Activated CD4-positive, alpha-beta T cell treated with anti-CD3 and anti-CD28 coated beads for 4 hours (primary cell): Measurements from ENCODE around the gene FABP2.
A peak's percentile ranks its signal among the peaks of the same experiment; 100 is the strongest.
"Not testable (repeated sequence)": the region's sequence is repeated elsewhere in the genome, so short reads cannot be mapped to it uniquely, and the experiment has no call there.

Source experiments
- DNase-seq, 2 donors: peaks; one replicate each; pipeline ENCODE4 v3.0.0-alpha.2; 2020

FABP2 gene

DNA sequence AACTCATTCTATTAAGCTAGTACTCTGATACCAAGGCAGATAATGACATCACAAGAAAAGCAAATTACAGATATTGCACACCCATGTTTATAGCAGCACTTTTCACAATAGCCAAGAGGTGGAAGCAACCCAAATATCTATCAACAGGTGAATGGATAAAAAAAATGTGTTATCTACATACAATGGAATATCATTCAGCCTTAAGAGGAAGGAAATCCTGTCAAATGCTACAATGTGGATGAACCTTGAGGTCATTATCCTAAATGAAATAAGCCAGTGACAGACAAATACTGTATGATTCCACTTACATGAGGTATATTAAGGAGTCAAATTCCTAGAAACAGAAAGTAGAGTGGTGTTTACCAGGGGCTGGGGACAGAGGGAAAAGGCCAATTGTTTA, 14.3 kb downstream of the FABP2 start:
- DNase-seq, result no peak

DNA sequence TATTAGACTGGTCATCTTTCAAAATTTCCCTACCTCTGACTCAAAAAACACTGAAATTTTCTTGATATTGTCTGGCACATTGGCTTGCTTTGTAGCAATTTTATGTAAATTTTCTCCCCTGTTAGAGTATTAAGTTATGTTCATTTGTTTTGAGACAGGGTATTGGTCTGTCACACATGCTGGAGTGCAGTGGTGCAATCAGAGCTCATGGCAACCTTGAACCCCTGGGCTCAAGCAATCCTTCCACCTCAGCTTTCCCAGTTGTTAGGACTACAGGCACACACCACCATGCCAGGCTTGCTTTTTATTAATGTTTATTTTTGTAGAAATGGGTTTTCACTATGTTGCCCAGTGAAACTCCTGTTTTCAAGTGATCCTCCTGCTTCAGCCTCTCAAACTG, 17.5 kb downstream of the FABP2 start:
- no peak for DNase-seq

DNA sequence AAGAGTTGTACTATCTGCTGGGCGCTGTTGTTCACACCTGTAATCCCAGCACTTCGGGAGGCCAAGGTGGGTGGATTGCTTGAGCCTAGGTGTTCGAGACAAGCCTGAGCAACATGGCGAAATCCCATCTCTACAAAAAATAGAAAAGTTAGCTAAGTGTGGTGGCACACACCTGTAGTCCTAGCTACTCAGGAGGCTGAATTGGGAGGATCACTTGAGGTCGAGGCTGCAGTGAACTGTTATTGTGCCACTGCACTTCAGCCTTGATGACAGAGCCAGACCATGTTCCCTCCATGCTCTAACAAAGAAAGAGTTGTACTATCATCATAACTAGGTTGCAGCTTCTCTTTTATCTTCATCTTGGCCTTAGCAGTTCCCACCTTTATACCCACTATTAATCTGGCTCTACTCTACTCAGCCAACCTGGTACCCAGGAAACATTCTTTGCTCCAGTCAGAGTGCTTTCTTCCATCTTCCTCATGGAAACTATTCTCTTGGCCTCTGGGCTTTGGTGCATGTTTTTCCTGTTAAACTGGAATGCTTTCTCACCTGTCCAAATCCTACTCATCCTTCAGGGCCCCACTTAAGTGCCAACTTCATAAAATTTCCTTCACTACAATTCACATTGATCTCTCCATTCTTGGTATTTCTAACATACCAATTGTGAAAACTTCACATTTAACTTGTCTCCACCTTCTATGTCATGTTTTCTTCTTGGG, 18.2 kb downstream of the FABP2 start:
- no peak for DNase-seq

DNA sequence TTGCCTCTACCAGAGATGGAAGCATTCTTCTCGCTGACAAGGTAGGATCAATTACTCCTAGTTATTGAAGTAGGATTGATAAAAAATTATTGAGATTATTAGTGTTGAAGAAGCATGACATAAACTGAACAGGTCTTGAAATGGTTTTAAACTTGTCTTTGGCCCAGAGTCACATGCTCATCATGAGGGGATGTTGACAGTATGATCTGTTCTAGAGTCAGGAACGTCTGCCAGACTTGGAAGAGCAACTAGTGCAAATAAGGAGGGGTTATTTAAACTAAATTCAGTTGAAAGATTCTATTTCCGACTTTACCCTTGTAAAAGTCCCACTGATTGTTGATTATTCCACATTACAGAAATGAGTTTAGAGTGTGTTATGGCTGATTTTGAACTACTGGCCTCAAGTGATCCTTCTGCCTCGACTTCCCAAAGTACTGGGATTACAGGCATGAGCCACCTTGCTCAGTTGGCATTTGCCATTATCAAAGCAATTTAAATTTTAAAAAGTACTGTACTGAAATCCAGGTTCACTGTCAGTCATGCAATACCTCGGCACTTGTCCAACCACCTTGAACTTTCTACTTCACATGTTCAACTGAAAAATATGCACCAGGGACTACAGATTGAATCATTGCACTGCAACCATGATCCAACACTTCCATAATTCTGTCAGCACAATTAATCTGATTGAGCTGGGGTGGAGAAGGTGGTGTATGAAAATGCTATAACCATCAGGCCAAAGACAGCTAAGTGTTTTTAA, 19.7 kb downstream of the FABP2 start:
- DNase-seq, result no peak

DNA sequence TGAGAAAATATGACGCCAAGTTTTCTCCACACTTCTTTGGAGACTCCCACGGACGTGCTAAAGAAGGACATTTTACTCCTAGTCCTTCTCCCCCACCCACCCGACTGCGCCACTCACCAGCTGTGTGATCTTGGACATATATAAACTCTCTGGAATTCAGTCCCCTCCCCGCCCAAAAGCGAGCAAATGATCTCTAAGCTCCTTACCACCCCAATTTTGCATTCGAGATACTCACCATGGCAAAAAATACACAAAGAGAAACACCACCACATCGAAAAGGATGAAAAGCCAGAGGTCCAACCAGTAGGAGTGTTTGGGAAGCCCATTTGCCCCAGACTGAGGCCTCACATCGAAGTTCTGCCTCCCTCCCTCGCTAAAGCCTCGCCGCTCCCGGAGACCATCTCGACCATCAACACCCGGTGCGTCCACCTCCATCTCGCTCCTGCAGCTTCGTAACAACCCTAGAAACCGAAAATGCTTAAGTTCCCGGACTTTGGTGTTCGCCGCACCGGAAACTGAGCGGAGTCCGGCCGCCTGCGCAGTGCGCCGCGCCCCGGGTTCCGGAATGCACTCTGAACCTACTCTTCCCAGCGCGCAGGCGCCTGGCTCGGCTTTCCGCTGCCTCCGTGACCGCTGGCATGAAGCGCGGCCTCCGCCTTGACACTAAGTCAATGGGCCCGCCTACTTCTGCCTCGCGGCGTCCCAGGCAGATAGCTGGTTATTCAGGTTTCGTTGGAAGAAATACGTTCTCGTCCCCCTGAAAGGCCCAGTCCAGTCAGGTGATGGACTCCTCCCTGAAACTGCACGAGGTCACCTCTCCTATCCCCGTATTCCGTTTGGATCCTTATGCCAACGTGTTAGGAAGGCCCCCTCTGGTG, 21.6 kb downstream of the FABP2 start:
- peak; percentile 89 for DNase-seq

DNA sequence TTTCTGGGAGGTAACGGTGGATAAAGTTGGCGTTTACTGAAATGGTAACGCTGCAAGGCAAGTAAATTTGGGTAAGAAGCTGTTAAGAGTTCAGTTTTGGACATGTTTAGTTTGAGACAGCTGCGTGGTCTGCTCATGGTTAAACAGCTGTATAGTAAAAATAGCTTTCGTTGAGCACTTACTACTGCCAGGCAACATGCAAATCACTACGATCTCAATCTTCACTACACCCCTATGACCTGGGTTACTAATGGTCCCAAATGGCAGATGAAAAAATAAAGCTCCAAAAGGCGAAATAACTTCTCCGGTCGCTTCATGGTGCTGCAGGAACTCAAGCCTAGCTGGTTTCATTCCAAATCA, 22.2 kb downstream of the FABP2 start:
- DNase-seq, result no peak

DNA sequence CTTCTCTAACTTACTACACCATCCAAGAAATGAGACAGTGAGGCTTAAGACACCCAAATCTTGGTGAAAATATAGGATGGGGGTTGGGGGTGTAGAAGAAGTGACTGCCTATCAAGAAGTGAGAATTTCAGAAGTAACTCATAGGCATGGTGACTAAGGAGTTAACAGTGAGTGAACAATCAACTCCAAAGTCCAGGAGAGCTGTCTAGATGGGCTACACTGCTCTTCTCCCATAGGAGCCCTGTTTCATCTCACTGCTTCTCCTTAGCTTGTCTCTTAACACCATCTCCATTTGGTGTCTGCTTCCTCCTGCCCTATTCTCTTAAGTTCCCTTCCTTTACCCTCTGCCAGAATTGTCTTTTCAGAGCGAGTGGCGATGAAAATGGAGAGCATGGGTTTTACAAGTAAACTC, 22.7 kb downstream of the FABP2 start:
- DNase-seq, result no peak

DNA sequence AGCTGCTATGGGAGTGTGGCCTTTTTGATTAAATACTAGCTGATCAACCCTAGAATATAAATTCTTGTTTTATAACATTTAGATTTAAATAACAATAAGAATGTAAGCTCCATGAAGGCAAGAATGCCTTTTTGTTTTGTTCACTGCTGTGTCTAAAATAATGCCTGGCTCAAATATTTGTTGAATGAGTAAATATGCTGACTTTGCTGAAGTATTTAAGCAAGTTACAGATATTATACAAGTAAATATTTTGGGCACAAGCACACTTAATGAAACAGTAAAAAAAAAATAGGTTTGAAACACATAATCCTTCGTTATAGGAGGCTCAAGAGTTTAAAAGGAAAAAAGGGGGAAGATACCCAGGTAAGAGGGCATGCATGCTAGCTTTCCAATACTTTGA, 24.1 kb downstream of the FABP2 start:
- DNase-seq, result no peak

DNA sequence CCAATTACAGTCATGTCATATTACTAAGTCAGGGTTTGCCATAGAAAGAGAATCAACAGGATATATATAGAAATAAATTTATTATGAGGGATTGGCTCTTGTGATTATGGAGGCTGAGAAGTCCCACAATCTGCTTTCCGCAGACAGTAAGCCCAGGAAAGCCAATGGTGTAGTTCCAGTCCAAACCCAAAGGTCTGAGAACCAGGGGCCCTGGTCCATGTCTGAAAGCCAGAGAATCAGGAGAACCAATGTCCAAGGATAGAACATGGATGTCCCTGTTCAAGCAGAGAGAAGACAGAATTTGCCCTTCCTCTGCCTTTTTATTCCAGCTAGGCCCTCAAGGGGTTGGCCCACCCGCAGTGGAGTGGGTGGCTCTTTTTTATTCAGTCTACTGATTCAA, 25.6 kb downstream of the FABP2 start:
- no peak for DNase-seq

DNA sequence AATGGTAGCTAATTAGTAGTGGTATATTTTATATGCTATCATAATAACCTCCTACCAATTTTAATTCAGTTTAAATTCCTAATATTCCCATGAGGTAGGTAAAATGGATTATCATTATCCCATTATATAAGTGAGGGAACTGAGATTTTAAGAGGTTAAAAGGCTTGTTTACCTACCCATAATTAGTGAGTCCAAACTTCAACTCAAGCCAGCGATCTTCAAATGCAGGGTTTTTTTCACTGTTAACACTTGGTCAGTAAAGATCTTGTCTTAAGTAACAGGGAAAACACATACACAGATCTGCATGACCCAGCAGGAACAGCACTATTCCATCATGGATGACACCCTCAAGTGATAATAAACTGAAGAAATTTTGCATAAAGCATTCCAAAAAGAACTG, 31.3 kb downstream of the FABP2 start:
- DNase-seq, result no peak

DNA sequence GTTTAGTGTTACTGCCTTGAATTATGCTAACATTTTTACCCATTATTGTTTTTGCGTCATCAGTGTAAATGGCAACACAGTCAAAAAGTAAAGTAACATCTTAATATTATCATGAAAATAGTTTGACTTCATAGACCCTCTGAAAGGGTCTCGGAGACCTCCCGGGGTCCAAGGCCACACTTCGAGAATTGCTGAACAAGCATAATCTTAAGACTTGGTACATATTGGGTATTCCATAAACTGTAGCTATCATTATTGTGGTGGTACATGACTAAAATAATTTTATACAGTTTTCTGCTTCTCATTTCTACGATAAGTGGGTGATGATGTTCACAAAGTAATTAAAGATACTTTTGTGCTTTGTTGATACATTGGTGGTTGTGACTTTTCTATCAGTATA, 32.6 kb downstream of the FABP2 start:
- DNase-seq, result no peak

DNA sequence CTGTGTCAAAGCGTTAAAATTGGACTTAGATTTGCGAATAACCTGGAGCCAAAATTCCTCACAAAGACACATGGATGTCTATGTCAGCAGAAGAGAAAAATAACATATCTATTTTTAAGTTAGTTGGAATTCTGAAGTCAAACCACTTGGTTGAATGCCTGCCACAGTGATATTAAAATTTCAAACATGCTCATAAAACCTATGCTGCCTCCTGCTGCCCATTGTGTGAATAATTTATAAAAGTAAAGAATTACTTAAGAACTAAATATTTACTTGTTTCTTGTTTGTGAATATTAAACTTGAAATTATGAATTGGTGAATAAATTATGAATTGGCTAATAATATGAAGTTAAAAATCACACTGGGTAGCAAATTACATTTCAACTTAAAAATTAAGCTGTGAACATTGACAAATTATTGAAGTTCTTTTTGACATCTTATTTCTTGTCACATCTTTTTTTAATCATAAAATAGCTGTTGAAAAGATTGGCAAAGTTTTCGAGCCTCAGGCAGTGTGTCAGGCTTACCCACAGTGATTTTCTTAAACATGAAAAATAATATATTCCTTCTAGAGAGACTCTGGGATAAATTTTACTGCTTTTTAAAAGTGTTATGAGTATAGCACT, 35.4 kb downstream of the FABP2 start:
- peak; percentile 21 to 41 for DNase-seq

DNA sequence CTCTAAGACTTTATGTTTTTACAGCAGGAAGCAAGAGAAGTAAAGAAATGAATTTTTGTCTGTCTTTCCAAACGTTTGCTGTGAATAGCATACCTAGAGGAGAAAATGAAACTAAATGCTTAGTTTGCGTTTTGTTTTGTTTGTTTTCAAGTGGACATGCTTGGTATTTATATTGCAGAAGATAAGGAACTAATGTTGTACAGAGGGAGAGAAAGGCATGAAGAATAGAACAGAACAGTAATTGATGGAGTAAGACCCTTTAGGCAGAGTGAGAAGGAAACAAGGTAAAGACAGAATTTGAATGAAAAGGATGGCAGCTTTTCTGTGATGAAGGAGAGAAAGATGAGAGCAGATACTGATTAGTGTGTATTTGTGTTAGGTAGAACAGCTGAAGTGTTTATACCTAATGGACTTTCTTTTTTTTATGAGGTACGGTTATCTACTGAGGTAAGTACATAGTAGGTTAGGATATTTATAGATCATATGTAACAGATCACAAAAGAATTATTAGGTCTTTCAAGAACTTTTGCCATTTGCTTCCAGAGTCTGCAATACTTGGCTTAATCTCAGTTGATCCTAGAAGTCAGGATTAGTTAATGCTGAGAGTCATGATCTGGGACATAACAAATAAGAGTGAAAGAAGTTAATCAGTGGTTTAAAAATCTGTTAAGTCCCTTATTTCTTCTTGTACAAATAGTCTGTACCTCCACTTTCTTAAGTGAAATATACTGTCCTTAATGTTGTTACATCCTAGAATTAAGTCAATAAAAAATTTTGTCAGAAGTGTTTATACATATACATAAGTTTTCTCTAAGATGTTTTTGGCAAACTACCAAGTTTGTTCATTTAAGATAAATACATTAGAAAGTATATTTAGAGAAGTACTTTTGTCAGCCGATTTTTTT, 36.8 kb downstream of the FABP2 start:
- DNase-seq, result no peak

DNA sequence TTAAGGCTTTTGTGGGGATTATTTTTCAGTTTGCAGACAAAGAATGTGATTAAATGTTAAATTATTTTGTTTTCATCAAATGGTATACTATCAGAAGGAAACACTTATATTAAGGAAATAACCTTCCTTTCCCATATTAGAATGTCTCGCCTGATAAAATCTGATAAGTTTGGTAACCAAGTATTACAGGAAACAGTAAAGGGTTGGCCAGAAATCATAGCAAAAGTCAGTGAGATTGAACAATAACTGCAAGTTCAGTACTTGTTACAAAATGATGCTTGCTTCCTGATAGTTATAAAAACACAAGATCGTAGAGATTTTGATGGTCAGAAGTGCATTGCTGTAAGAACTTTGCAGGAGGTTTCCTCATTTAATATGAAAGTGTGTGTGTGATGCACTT, 40.5 kb downstream of the FABP2 start:
- no peak for DNase-seq

DNA sequence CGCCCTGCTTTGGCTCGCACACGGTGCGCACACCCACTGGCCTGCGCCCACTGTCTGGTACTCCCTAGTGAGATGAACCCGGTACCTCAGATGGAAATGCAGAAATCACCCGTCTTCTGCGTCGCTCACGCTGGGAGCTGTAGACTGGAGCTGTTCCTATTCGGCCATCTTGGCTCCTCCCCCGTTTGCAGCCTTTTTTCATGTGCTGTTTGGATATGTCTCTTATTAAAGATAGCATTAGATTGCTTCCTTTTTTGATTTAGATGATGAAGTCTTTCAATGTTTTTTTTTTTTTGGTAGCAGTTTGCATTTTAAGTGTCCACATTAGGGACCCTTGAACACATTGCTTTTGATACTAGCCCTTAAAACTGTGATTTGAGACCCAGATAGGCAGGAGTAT, 42.0 kb downstream of the FABP2 start:
- DNase-seq, result not testable (repeated sequence)

DNA sequence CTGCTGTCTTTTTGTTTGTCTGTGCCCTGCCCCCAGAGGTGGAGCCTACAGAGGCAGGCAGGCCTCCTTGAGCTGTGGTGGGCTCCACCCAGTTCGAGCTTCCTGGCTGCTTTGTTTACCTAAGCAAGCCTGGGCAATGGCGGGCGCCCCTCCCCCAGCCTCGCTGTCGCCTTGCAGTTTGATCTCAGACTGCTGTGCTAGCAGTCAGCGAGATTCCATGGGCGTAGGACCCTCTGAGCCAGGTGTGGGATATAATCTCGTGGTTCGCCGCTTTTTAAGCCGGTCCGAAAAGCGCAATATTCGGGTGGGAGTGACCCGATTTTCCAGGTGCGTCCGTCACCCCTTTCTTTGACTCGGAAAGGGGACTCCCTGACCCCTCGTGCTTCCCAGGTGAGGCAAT, 42.4 kb downstream of the FABP2 start:
- DNase-seq, result not testable (repeated sequence)

DNA sequence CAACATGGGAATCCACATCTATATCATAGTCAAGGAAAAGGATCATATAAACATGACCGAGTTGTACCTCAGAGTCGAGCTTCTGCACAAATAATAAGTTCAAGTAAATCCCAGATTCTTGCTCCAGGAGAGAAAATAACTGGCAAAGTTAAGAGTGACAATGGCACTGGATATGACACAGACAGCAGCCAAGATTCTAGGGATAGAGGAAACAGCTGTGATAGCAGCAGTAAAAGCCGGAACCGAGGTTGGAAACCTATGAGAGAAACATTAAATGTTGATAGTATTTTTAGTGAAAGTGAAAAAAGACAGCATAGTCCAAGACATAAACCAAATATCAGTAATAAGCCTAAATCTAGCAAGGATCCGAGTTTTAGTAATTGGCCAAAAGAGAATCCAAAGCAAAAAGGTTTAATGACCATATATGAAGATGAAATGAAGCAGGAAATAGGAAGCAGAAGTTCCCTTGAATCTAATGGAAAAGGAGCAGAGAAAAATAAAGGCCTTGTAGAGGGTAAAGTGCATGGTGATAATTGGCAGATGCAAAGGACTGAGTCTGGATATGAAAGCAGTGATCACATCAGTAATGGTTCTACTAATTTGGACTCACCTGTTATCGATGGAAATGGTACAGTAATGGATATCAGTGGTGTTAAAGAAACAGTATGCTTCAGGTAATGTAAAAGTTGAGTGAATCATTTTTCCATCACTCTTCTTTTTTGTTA, 50.4 kb downstream of the FABP2 start:
- no peak for DNase-seq

DNA sequence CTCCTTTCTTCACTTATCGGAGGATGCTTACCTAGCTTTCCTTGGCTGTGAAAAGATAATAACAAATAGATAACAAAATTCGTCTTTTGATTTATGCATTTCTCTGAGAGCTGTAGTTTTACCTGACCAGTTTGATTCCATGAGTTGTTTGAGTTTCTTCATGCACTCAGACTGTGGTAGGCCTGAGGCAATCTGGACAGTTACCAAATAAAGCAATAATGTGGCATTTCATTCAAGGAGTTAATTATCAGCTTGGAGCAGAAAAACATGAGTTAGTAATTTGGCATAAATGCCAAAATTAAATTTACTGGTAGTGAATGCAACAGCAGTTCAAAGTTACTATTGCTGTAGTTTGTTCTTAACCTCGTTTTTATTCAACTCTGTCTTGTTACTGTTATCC, 53.5 kb downstream of the FABP2 start:
- no peak for DNase-seq
